GM12878 (cell line): ENCODE results near the gene PRKN. TPM values are rescaled to one million over a fixed set of nuclear protein-coding genes. Genes with fewer than 3 reads are reported as not detected.

ENCODE experiments used
- ATAC-seq: fragments of 200-7000 bp; cut with Tn5 transposase; 3 replicates; pipeline ENCODE4 v1.9.1; 2020; ENCODE audit warnings: mild to moderate bottlenecking, moderate library complexity
- BruUV-seq: library from RNA; stranded (reverse); fragments of 400-500 nt; replicated peaks from 2 replicates; lab custom pipeline; 2021; lab: Mats Ljungman, UMichigan
- CTCF ChIA-PET: fragments of 300-600 bp; sonication (Branson Sonifier 250); formaldehyde crosslinking; extraction: SDS; loops from one replicate; lab custom pipeline; 2021; ENCODE audit warnings: inconsistent platforms; lab: Yijun Ruan, JAX
- POLR2A ChIA-PET: fragments of 350-600 bp; formaldehyde crosslinking; extraction: SDS; loops from one replicate; lab custom pipeline; 2021; ENCODE audit warnings: inconsistent platforms; lab: Charles Lee
- RAD21 ChIA-PET: fragments of 300-600 bp; sonication (Branson Sonifier 250); formaldehyde crosslinking; loops from one replicate; lab custom pipeline; 2023; ENCODE audit warnings: antibody characterized with exemption; ENCODE audit not compliant: unreplicated experiment; lab: Charles Lee
- SMC1A ChIA-PET: fragments of 300-600 bp; sonication (Branson Sonifier 250); formaldehyde crosslinking; loops from one replicate; lab custom pipeline; 2023; ENCODE audit not compliant: unreplicated experiment, uncharacterized antibody; lab: Charles Lee
- DNase-seq: peaks from one replicate; pipeline ENCODE4 v3.0.0-alpha.2; 2011; ENCODE audit warnings: low read depth, low spot score
- FAIRE-seq: peaks from 3 replicates; lab custom pipeline; 2011; peaks lifted over from hg19 to GRCh38; lab: Jason Lieb, UNC
- H2AFZ ChIP-seq: 2 replicates; pipeline ENCODE4 v1.6.0; 2011; ENCODE audit warnings: low read depth, low read length, control low read depth; ENCODE audit not compliant: control insufficient read depth
- H3K27ac ChIP-seq: 2 replicates; pipeline ENCODE4 v1.5.1; 2011; ENCODE audit warnings: control low read depth; ENCODE audit not compliant: control insufficient read depth, insufficient read depth
- H3K27me3 ChIP-seq, 2 experiments: replicated peaks in 1 of 2; 2 replicates each; pipeline versions ENCODE4 v1.6.0 to v1.6.1; 2011; ENCODE audit warnings: low read length in 1 of 2; ENCODE audit not compliant: control insufficient read depth in 2 of 2, insufficient read depth in 2 of 2
- H3K36me3 ChIP-seq, 2 experiments: 2 replicates each; pipeline ENCODE4 v1.5.1; 2011; ENCODE audit warnings: low read length in 1 of 2; ENCODE audit not compliant: control insufficient read depth in 2 of 2, insufficient read depth in 2 of 2
- H3K4me1 ChIP-seq: 2 replicates; pipeline ENCODE4 v1.6.1; 2011; ENCODE audit warnings: mild to moderate bottlenecking, low read length, moderate library complexity, mixed read lengths; ENCODE audit not compliant: control insufficient read depth, insufficient read depth
- H3K4me2 ChIP-seq: 2 replicates; pipeline ENCODE4 v1.6.0; 2011; ENCODE audit warnings: control low read depth; ENCODE audit not compliant: control insufficient read depth, insufficient read depth
- H3K4me3 ChIP-seq: fragments of 200-600 bp; sonication (generic); 2 replicates; pipeline ENCODE4 v1.5.1; 2016
- H3K79me2 ChIP-seq: 2 replicates; pipeline ENCODE4 v1.6.0; 2011; ENCODE audit warnings: low read length; ENCODE audit not compliant: control insufficient read depth, insufficient read depth
- H3K9ac ChIP-seq: 2 replicates; pipeline ENCODE4 v1.8.0; 2011; ENCODE audit warnings: low read length, control low read depth, mixed read lengths; ENCODE audit not compliant: control insufficient read depth, insufficient read depth
- H3K9me3 ChIP-seq: replicated peaks from 3 replicates; pipeline ENCODE4 v1.5.1; 2011; ENCODE audit warnings: mild to moderate bottlenecking, low read length; ENCODE audit not compliant: control insufficient read depth, insufficient read depth
- H4K20me1 ChIP-seq: 2 replicates; pipeline ENCODE4 v1.6.0; 2011; ENCODE audit not compliant: control insufficient read depth, insufficient read depth
- E4F1 ChIP-seq: fragments of 450-650 bp; IDR thresholded peaks from 2 replicates; pipeline ENCODE4 v1.6.1; 2018; ENCODE audit warnings: borderline replicate concordance, mild to moderate bottlenecking; ENCODE audit not compliant: partially characterized antibody
- ELK1 ChIP-seq: IDR thresholded peaks from 2 replicates; pipeline ENCODE4 v1.6.1; 2012; ENCODE audit warnings: low read depth, low read length, improper control_type of control experiment
- GATAD2B ChIP-seq: fragments of 450-650 bp; conservative IDR thresholded peaks from 2 replicates; pipeline ENCODE4 v1.6.1; 2017; ENCODE audit warnings: low read depth, mild to moderate bottlenecking, moderate library complexity
- IRF4 ChIP-seq: IDR thresholded peaks from 2 replicates; pipeline ENCODE4 v1.6.1; 2011; ENCODE audit warnings: low read depth, low read length
- MLLT1 ChIP-seq: fragments of 450-650 bp; IDR thresholded peaks from 2 replicates; pipeline ENCODE4 v1.6.1; 2016; ENCODE audit warnings: mild to moderate bottlenecking
- NR2C2 ChIP-seq: IDR thresholded peaks from 2 replicates; pipeline ENCODE4 v1.6.1; 2011; ENCODE audit warnings: borderline replicate concordance, low read depth; ENCODE audit not compliant: control insufficient read depth, insufficient read length
- PBX3 ChIP-seq: IDR thresholded peaks from 2 replicates; pipeline ENCODE4 v1.6.1; 2011; ENCODE audit warnings: mild to moderate bottlenecking, low read depth, low read length, moderate library complexity; ENCODE audit not compliant: insufficient replicate concordance
- POLR2AphosphoS2 ChIP-seq: IDR thresholded peaks from 2 replicates; pipeline ENCODE4 v1.6.1; 2011; ENCODE audit warnings: low read depth, mild to moderate bottlenecking, low read length, improper control_type of control experiment, moderate library complexity
- POLR2AphosphoS5 ChIP-seq: IDR thresholded peaks from 2 replicates; pipeline ENCODE4 v1.6.1; 2011; ENCODE audit warnings: mild to moderate bottlenecking, low read length, inconsistent platforms
- RB1 ChIP-seq: fragments of 450-650 bp; formaldehyde crosslinking; IDR thresholded peaks from 2 replicates; pipeline ENCODE4 v1.6.1; 2017; ENCODE audit warnings: mild to moderate bottlenecking, borderline replicate concordance
- SIN3A ChIP-seq: IDR thresholded peaks from 2 replicates; pipeline ENCODE4 v1.6.1; 2012; ENCODE audit warnings: low read depth, low read length, improper control_type of control experiment
- STAT1 ChIP-seq: fragments of 450-650 bp; conservative IDR thresholded peaks from 2 replicates; pipeline ENCODE4 v1.6.1; 2014; ENCODE audit warnings: antibody characterized with exemption, mild to moderate bottlenecking
- YBX1 ChIP-seq: fragments of 450-650 bp; IDR thresholded peaks from 2 replicates; pipeline ENCODE4 v1.6.1; 2016; ENCODE audit warnings: antibody characterized with exemption
- ZNF24 ChIP-seq: fragments of 450-650 bp; IDR thresholded peaks from 2 replicates; pipeline ENCODE4 v1.6.1; 2017; ENCODE audit warnings: antibody characterized with exemption, mild to moderate bottlenecking
- WGBS: methylation state at CpG from one replicate; pipeline ENCODE4 v1.1.6; 2016; ENCODE audit warnings: low lambda C conversion rate; ENCODE audit not compliant: insufficient replicate concordance, insufficient coverage; ENCODE audit errors: missing lambda C conversion rate; 5-methylcytosine and 5-hydroxymethylcytosine counted together
- in situ Hi-C: fragments of 300-500 bp; cut with MboI; formaldehyde crosslinking; loops from 9 replicates; pipeline ENCODE4 v1.14.3; 2018; ENCODE audit warnings: mixed read lengths
- intact Hi-C: fragments of 100-400 bp; cut with micrococcal nuclease; formaldehyde crosslinking; loops from one replicate; pipeline ENCODE4 v1.14.2; 2022; ENCODE audit not compliant: unreplicated experiment
- polyA plus RNA-seq, 11 experiments: library from polyadenylated mRNA; depleted of rRNA in 4 of 11; unstranded in 6 of 11; stranded (reverse) in 5 of 11; fragments of >200 nt; fragmentation: Nextera tagmentation in 4 of 11; fragmentation: Illumina TruSeq in 1 of 11; extraction: Ambion mirVana in 4 of 11; extraction: Trizol in 1 of 11; gene quantifications; 1 replicate in 1 of 11; 2 replicates in 10 of 11; pipeline versions ENCODE4 v1.2.1 to v1.2.3, GENCODE V29; 2011 to 2016; ENCODE audit warnings: inconsistent platforms in 2 of 11, missing spikeins in 2 of 11, low read depth in 1 of 11
- total RNA-seq, 4 experiments: library from RNA; depleted of rRNA in 3 of 4; stranded (reverse); fragments of >200 nt in 3 of 4; fragmentation: Illumina TruSeq in 1 of 4; extraction: Trizol in 1 of 4; gene quantifications; 2 replicates each; pipeline versions ENCODE4 v1.2.1 to v1.2.3, GENCODE V29; 2013 to 2021

PRKN gene
- total and polyA plus RNA-seq, 10 of the 15 experiments (the other 5 are each of a cell fraction or from before 2014, with no cell fraction given) = 0.06 to 0.09 TPM; not detected in 8

- TF ChIP-seq ELK1 (no peak), ZNF24 (no peak)
These were observed 1056.4 kb downstream of the PRKN start (continued) for GRCh38 chr6:161671117-161671516.

- H3K27ac ChIP-seq = no peak overlapping the region
- no peak overlapping the region for H3K9ac ChIP-seq
- no peaks in the 10 kb centered on the region for H3K9me3 ChIP-seq
- ATAC-seq = no peak
- H3K4me3 ChIP-seq = no peak overlapping the region
- H3K79me2 ChIP-seq = no peaks in the 10 kb centered on the region
- POLR2A ChIA-PET = no interaction called here
- no peak for FAIRE-seq
- CTCF ChIA-PET = no interaction called here
- intact Hi-C loops = no loop called here
- no TSS peak for BruUV-seq
- no peaks in the 10 kb centered on the region for H4K20me1 ChIP-seq
- no peaks in the 10 kb centered on the region for H3K36me3 ChIP-seq
- TF ChIP-seq RB1 = no peak
- TF ChIP-seq MLLT1 = no peak
- no peak for TF ChIP-seq YBX1
- no peak for TF ChIP-seq STAT1
- TF ChIP-seq POLR2AphosphoS2 = no peak
- TF ChIP-seq IRF4 = no peak
- TF ChIP-seq PBX3 = no peak
- no peak for TF ChIP-seq NR2C2
- no peak for TF ChIP-seq SIN3A
- no peak for TF ChIP-seq E4F1
- no peak for TF ChIP-seq POLR2AphosphoS5
- TF ChIP-seq GATAD2B = no peak
- SMC1A ChIA-PET = no interaction called here
- H3K27me3 ChIP-seq = no peaks in the 10 kb centered on the region
- no peak for DNase-seq
- no peak overlapping the region for H3K4me2 ChIP-seq
- H2AFZ ChIP-seq = no peak overlapping the region
- RAD21 ChIA-PET = no interaction called here
- in situ Hi-C loops = no loop called here
- 44% methylated on average over 2 of the region's 2 CpGs for WGBS
- H3K4me1 ChIP-seq = no peaks in the 10 kb centered on the region
These were observed 1058.9 kb downstream of the PRKN start for GRCh38 chr6:161668665-161669064.
